Testis (tissue), 2 donors: ENCODE data around the gene ZNF438.

Experiments used
- POLR2A ChIP-seq: fragments of 450-650 bp; IDR thresholded peaks from one replicate; pipeline ENCODE4 v1.6.1; 2017; ENCODE audit warnings: antibody characterized with exemption, mild to moderate bottlenecking, moderate library complexity
- TF ChIP-seq, protein P1 (sequence below), 3 experiments: fragments of 450-650 bp in 2 of 3; fragments of 200-600 bp in 1 of 3; sonication (generic) in 1 of 3; IDR thresholded peaks; one replicate each; pipeline ENCODE4 v1.5.1; 2016 to 2019; ENCODE audit warnings: antibody characterized with exemption in 3 of 3, mild to moderate bottlenecking in 2 of 3, moderate library complexity in 1 of 3

GRCh38 chr10:30935078-30935477 is 96.6 kb downstream of the ZNF438 start:
- TF ChIP-seq, protein P1, sequence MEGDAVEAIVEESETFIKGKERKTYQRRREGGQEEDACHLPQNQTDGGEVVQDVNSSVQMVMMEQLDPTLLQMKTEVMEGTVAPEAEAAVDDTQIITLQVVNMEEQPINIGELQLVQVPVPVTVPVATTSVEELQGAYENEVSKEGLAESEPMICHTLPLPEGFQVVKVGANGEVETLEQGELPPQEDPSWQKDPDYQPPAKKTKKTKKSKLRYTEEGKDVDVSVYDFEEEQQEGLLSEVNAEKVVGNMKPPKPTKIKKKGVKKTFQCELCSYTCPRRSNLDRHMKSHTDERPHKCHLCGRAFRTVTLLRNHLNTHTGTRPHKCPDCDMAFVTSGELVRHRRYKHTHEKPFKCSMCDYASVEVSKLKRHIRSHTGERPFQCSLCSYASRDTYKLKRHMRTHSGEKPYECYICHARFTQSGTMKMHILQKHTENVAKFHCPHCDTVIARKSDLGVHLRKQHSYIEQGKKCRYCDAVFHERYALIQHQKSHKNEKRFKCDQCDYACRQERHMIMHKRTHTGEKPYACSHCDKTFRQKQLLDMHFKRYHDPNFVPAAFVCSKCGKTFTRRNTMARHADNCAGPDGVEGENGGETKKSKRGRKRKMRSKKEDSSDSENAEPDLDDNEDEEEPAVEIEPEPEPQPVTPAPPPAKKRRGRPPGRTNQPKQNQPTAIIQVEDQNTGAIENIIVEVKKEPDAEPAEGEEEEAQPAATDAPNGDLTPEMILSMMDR (IDR thresholded peaks at IDR 0.05) = no peak
- no peak for TF ChIP-seq POLR2A
